K562 (cell line): ENCODE data around the gene CAMK2N1. TPM values are rescaled to one million over a fixed set of nuclear protein-coding genes. Genes with fewer than 3 reads are reported as not detected.
A peak's percentile ranks its signal among the peaks of the same experiment; 100 is the strongest.

Experiments used
- ATAC-seq: fragments of 200-7000 bp; cut with Tn5 transposase; 3 replicates; pipeline ENCODE4 v1.9.1; 2020; ENCODE audit warnings: moderate library complexity
- BruUV-seq: library from RNA; stranded (reverse); fragments of 400-500 nt; replicated peaks from 2 replicates; lab custom pipeline; 2021; lab: Mats Ljungman, UMichigan
- CTCF ChIA-PET: fragments of 300-600 bp; formaldehyde crosslinking; extraction: SDS; loops from one replicate; lab custom pipeline; 2021; ENCODE audit warnings: low intra/inter-chr PET ratio; lab: Yijun Ruan, JAX
- POLR2A ChIA-PET: fragments of 300-600, 350-650 bp; sonication (Branson Sonifier 250); formaldehyde crosslinking; extraction: SDS; loops from one replicate; lab custom pipeline; 2021; ENCODE audit warnings: antibody characterized with exemption, inconsistent platforms; lab: Yijun Ruan, JAX
- DNase-seq, 4 experiments: peaks; one replicate each; pipeline versions ENCODE4 v3.0.0 to v3.0.0-alpha.2; 2011 to 2018; ENCODE audit warnings: low spot score in 3 of 4, mixed read lengths in 3 of 4; ENCODE audit errors: extremely low read depth in 1 of 4
- FAIRE-seq: peaks from 2 replicates; lab custom pipeline; 2011; peaks lifted over from hg19 to GRCh38; lab: Jason Lieb, UNC
- H2AFZ ChIP-seq: 2 replicates; pipeline ENCODE4 v1.6.0; 2011; ENCODE audit warnings: low read depth, low read length, control low read depth, inconsistent platforms
- H3K27ac ChIP-seq: fragments of 200-600 bp; 3 replicates; pipeline ENCODE4 v1.8.0; 2011; ENCODE audit warnings: low read depth, mild to moderate bottlenecking, control low read depth, inconsistent platforms, low read length, moderate library complexity, mixed read lengths; ENCODE audit errors: extremely low read depth
- H3K27me3 ChIP-seq, 2 experiments: fragments of 300-600 bp in 1 of 2; 2 replicates in 1 of 2; 3 replicates in 1 of 2; pipeline versions ENCODE4 v1.6.0 to v1.8.0; 2011; ENCODE audit warnings: inconsistent platforms in 2 of 2, low read length in 2 of 2, mild to moderate bottlenecking in 1 of 2, mixed read lengths in 1 of 2, moderate library complexity in 1 of 2; ENCODE audit not compliant: control insufficient read depth in 2 of 2, insufficient read depth in 2 of 2
- H3K36me3 ChIP-seq: fragments of 300-600 bp; 3 replicates; pipeline ENCODE4 v1.8.0; 2011; ENCODE audit warnings: mild to moderate bottlenecking, low read length, inconsistent platforms; ENCODE audit not compliant: control insufficient read depth, insufficient read depth
- H3K4me1 ChIP-seq, 2 experiments: fragments of 200-600 bp in 1 of 2; replicated peaks in 1 of 2; 2 replicates in 1 of 2; 3 replicates in 1 of 2; pipeline versions ENCODE4 v1.5.1 to v1.8.0; 2011; ENCODE audit warnings: inconsistent platforms in 2 of 2, low read length in 2 of 2, mild to moderate bottlenecking in 1 of 2, mixed read lengths in 1 of 2, moderate library complexity in 1 of 2; ENCODE audit not compliant: control insufficient read depth in 2 of 2, insufficient read depth in 2 of 2
- H3K4me2 ChIP-seq: 2 replicates; pipeline ENCODE4 v1.6.1; 2011; ENCODE audit warnings: low read length, control low read depth, inconsistent platforms, mixed read lengths; ENCODE audit not compliant: insufficient read depth
- H3K4me3 ChIP-seq: fragments of 200-600 bp; sonication (generic), shearing (Covaris generic); 2 replicates; pipeline ENCODE4 v1.5.1; 2016; ENCODE audit warnings: control low read depth, inconsistent platforms
- H3K79me2 ChIP-seq: fragments of 200-600 bp; 3 replicates; pipeline ENCODE4 v1.8.0; 2011; ENCODE audit warnings: low read length, inconsistent platforms; ENCODE audit not compliant: control insufficient read depth, insufficient read depth
- H3K9ac ChIP-seq, 2 experiments: 2 replicates each; pipeline versions ENCODE4 v1.6.0 to v1.6.1; 2011; ENCODE audit warnings: low read depth in 2 of 2, low read length in 2 of 2, control low read depth in 1 of 2, inconsistent platforms in 1 of 2, mild to moderate bottlenecking in 1 of 2, mixed read lengths in 1 of 2; ENCODE audit not compliant: insufficient read depth in 1 of 2
- H3K9me1 ChIP-seq: one replicate; pipeline ENCODE4 v1.6.0; 2011; ENCODE audit warnings: inconsistent platforms, mild to moderate bottlenecking, low read length, moderate library complexity; ENCODE audit not compliant: control insufficient read depth, insufficient read depth
- H3K9me3 ChIP-seq: replicated peaks from 2 replicates; pipeline ENCODE4 v1.5.1; 2011; ENCODE audit warnings: low read depth, low read length, inconsistent platforms; ENCODE audit not compliant: control insufficient read depth, insufficient read depth
- H4K20me1 ChIP-seq: replicated peaks from 2 replicates; pipeline ENCODE4 v1.6.1; 2011; ENCODE audit warnings: low read length, inconsistent platforms, mixed read lengths; ENCODE audit not compliant: control insufficient read depth, insufficient read depth
- TEAD2 ChIP-seq: fragments of 450-650 bp; IDR thresholded peaks from 2 replicates; pipeline ENCODE4 v1.6.1; 2016; ENCODE audit warnings: missing genetic modification characterization, control low read depth, missing compliant biosample characterization
- WGBS: fragments of 100-300 bp; shearing (Covaris generic); methylation state at CpG from one replicate; pipeline ENCODE4 v1.1.6; 2016; ENCODE audit warnings: low coverage, mixed read lengths; ENCODE audit not compliant: insufficient coverage; ENCODE audit errors: missing lambda C conversion rate; 5-methylcytosine and 5-hydroxymethylcytosine counted together
- in situ Hi-C: fragments of 300-500 bp; cut with MboI; formaldehyde crosslinking; loops from 4 replicates; pipeline ENCODE4 v1.15.0; 2018; ENCODE audit warnings: inconsistent platforms, mixed read lengths
- intact Hi-C: fragments of 100-400 bp; cut with micrococcal nuclease; formaldehyde crosslinking; loops from 2 replicates; pipeline ENCODE4 v1.14.2; 2022
- polyA plus RNA-seq, 8 experiments: library from polyadenylated mRNA; depleted of rRNA in 4 of 8; stranded (reverse) in 5 of 8; unstranded in 3 of 8; fragments of >200 nt; fragmentation: Nextera tagmentation in 2 of 8; fragmentation: Illumina TruSeq in 1 of 8; extraction: Ambion mirVana in 2 of 8; extraction: Trizol in 1 of 8; gene quantifications; 2 replicates each; pipeline versions ENCODE4 v1.2.1 to v1.2.3, GENCODE V29; 2011 to 2014; ENCODE audit warnings: inconsistent platforms in 1 of 8, missing spikeins in 1 of 8
- total RNA-seq, 7 experiments: library from RNA; depleted of rRNA in 6 of 7; stranded (reverse); fragments of >200 nt in 6 of 7; fragmentation: Illumina TruSeq in 2 of 7; extraction: Trizol in 2 of 7; gene quantifications; 2 replicates each; pipeline versions ENCODE4 v1.2.1 to v1.2.3, GENCODE V29; 2011 to 2021; ENCODE audit warnings: low replicate concordance in 1 of 7
- TF ChIP-seq, protein P1 (sequence below): fragments of 450-650 bp; IDR thresholded peaks from 2 replicates; pipeline ENCODE4 v1.6.1; 2016

The CAMK2N1 gene
- total and polyA plus RNA-seq, 9 of the 15 experiments (the other 6 are each of a cell fraction or from before 2014, with no cell fraction given) = 0.09 to 1.4 (median 0.34) TPM

- Histone ChIP-seq H3K36me3 (no peaks in the 10 kb centered on the region), H3K9me1 (no peaks in the 10 kb centered on the region), H3K27ac (no peak overlapping the region), H3K4me3 (no peak overlapping the region), H4K20me1 (no peaks in the 10 kb centered on the region; the same call in 1 of the 2 replicates), H3K4me2 (no peak overlapping the region), H3K4me1 (peaks cover 5 to 32% of the 10 kb centered on the region in 2 experiments; a peak in 4 of 5 replicates), H2AFZ (no peak overlapping the region), H3K79me2 (no peaks in the 10 kb centered on the region), H3K9ac (no peak overlapping the region), H3K9me3 (no peaks in the 10 kb centered on the region), H3K27me3 (peaks cover 13 to 56% of the 10 kb centered on the region in 2 experiments)
- ChIA-PET POLR2A (interaction anchor here (0.6 kb wide), 1 partner anchor 63 kb away, joined by 3 read pairs; no protein-coding TSS in a partner anchor), CTCF (no interaction called here)
- DNase-seq (no peak), ATAC-seq (no peak), FAIRE-seq (no peak)
- no peak for TF ChIP-seq TEAD2 (tag)
- TF ChIP-seq, protein P1, sequence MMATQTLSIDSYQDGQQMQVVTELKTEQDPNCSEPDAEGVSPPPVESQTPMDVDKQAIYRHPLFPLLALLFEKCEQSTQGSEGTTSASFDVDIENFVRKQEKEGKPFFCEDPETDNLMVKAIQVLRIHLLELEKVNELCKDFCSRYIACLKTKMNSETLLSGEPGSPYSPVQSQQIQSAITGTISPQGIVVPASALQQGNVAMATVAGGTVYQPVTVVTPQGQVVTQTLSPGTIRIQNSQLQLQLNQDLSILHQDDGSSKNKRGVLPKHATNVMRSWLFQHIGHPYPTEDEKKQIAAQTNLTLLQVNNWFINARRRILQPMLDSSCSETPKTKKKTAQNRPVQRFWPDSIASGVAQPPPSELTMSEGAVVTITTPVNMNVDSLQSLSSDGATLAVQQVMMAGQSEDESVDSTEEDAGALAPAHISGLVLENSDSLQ = 0 out of 2 replicates have a peak, but pooled peaks have one; percentile 33
- in situ Hi-C loops (no loop called here), intact Hi-C loops (no loop called here)
- BruUV-seq = no TSS peak
- WGBS = 0% methylated on average over 7 of the region's 7 CpGs
Observed at GRCh38 chr1:20480951-20481617, 4.9 kb downstream of the CAMK2N1 start.
